ENCODE data around the gene NPAS2.

GRCh38 chr2:100869120-100869519 is 49.2 kb downstream of the NPAS2 start:
- TF ChIP-seq CTCF (conservative IDR thresholded peaks at IDR 0.05 in 1 of 2, IDR thresholded peaks at IDR 0.05 in 1 of 2; ENCODE audit: low read depth in 1 of 2, low read length in 2 of 2): no peak
- TF ChIP-seq EZH2 (IDR thresholded peaks at IDR 0.05; ENCODE audit: low read length, missing control alignments): no peak
